NCI-H2081 (cell line): ENCODE results near the gene CCDC50.

ENCODE experiments used
- DNase-seq, 2 experiments: peaks; one replicate each; lab custom pipeline; 2025; lab: John Stamatoyannopoulos, UW

CCDC50 gene

GRCh38 chr3:191347228-191347627 is 18.0 kb downstream of the CCDC50 start:
- DNase-seq: no peak

GRCh38 chr3:191348098-191348497 is 18.9 kb downstream of the CCDC50 start:
- DNase-seq: no peak

- no peak for DNase-seq
Measured at GRCh38 chr3:191350396-191351090, 21.3 kb downstream of the CCDC50 start.

- no peak for DNase-seq
Measured at GRCh38 chr3:191352014-191352413, 22.8 kb downstream of the CCDC50 start.

- no peak for DNase-seq
Measured at GRCh38 chr3:191353022-191353777, 24.0 kb downstream of the CCDC50 start.

- DNase-seq: no peak
Measured at GRCh38 chr3:191355406-191355805, 26.2 kb downstream of the CCDC50 start.

GRCh38 chr3:191356631-191357439 is 27.6 kb downstream of the CCDC50 start:
- no peak for DNase-seq

GRCh38 chr3:191357909-191358308 is 28.7 kb downstream of the CCDC50 start:
- DNase-seq: no peak

- no peak for DNase-seq
Measured at GRCh38 chr3:191358929-191359328, 29.7 kb downstream of the CCDC50 start.

- DNase-seq: no peak
Measured at GRCh38 chr3:191360620-191361019, 31.4 kb downstream of the CCDC50 start.

GRCh38 chr3:191361456-191361855 is 32.3 kb downstream of the CCDC50 start:
- DNase-seq: no peak

- DNase-seq: no peak
Measured at GRCh38 chr3:191362037-191362436, 32.8 kb downstream of the CCDC50 start.

- no peak for DNase-seq
Measured at GRCh38 chr3:191362524-191363090, 33.4 kb downstream of the CCDC50 start.

- DNase-seq: no peak
Measured at GRCh38 chr3:191363221-191363620, 34.0 kb downstream of the CCDC50 start.

- DNase-seq: no peak
Measured at GRCh38 chr3:191366675-191367074, 37.5 kb downstream of the CCDC50 start.

- no peak for DNase-seq
Measured at GRCh38 chr3:191368755-191369615, 39.8 kb downstream of the CCDC50 start.

- no peak for DNase-seq
Measured at GRCh38 chr3:191369616-191370010, 40.4 kb downstream of the CCDC50 start.

GRCh38 chr3:191372122-191372521 is 42.9 kb downstream of the CCDC50 start:
- DNase-seq: no peak

GRCh38 chr3:191373327-191373726 is 44.1 kb downstream of the CCDC50 start:
- no peak for DNase-seq

- no peak for DNase-seq
Measured at GRCh38 chr3:191376516-191377141, 47.4 kb downstream of the CCDC50 start.
